CD14-positive monocyte (primary cell): ENCODE results near the gene RBMS1. TPM values are rescaled to one million over a fixed set of nuclear protein-coding genes. Genes with fewer than 3 reads are reported as not detected.

Source experiments
- DNase-seq, 3 donors: peaks; one replicate each; pipeline ENCODE4 v3.0.0-alpha.2; 2011 to 2022
- H2AFZ ChIP-seq: 2 replicates; pipeline ENCODE4 v1.6.0; 2012; ENCODE audit warnings: mild to moderate bottlenecking, low read depth, low read length, inconsistent platforms; ENCODE audit not compliant: insufficient read depth, poor library complexity, severe bottlenecking
- H3K27ac ChIP-seq, 2 donors: 1 replicate in 1 of 2; 2 replicates in 1 of 2; pipeline ENCODE4 v1.5.1; 2012 to 2013; ENCODE audit warnings: low read length in 2 of 2, control low read depth in 1 of 2, inconsistent platforms in 1 of 2, low read depth in 1 of 2, mild to moderate bottlenecking in 1 of 2
- H3K27me3 ChIP-seq, 2 donors: one replicate each; pipeline versions ENCODE4 v1.6.0 to v1.6.1; 2011 to 2013; ENCODE audit warnings: low read length in 2 of 2; ENCODE audit not compliant: control insufficient read depth in 2 of 2, insufficient read depth in 2 of 2
- H3K36me3 ChIP-seq, 2 donors: replicated peaks in 1 of 2; 1 replicate in 1 of 2; 2 replicates in 1 of 2; pipeline versions ENCODE4 v1.5.1 to v1.6.1; 2012 to 2013; ENCODE audit warnings: low read length in 2 of 2, control low read depth in 1 of 2, inconsistent platforms in 1 of 2, mild to moderate bottlenecking in 1 of 2; ENCODE audit not compliant: insufficient read depth in 2 of 2, control insufficient read depth in 1 of 2
- H3K4me1 ChIP-seq, 2 donors: 1 replicate in 1 of 2; 2 replicates in 1 of 2; pipeline versions ENCODE4 v1.5.1 to v1.6.1; 2012 to 2013; ENCODE audit warnings: low read length in 2 of 2, control low read depth in 1 of 2, inconsistent platforms in 1 of 2, mild to moderate bottlenecking in 1 of 2, moderate library complexity in 1 of 2; ENCODE audit not compliant: insufficient read depth in 2 of 2, control insufficient read depth in 1 of 2
- H3K4me2 ChIP-seq: replicated peaks from 2 replicates; pipeline ENCODE3; 2012; ENCODE audit warnings: low read length, moderate library complexity, mild to moderate bottlenecking; ENCODE audit not compliant: poor library complexity, severe bottlenecking; ENCODE audit errors: extremely low read depth
- H3K4me3 ChIP-seq, 3 experiments: fragments of 200-600 bp in 1 of 3; sonication (generic) in 1 of 3; replicated peaks in 1 of 3; 1 replicate in 2 of 3; 2 replicates in 1 of 3; pipeline ENCODE4 v1.5.1; 2011 to 2013; ENCODE audit warnings: low read length in 3 of 3, mild to moderate bottlenecking in 3 of 3, control low read depth in 2 of 3, low read depth in 2 of 3, inconsistent platforms in 1 of 3, moderate library complexity in 1 of 3
- H3K79me2 ChIP-seq: 2 replicates; pipeline ENCODE4 v1.6.0; 2012; ENCODE audit warnings: mild to moderate bottlenecking, control low read depth, inconsistent platforms, low read length, moderate library complexity; ENCODE audit not compliant: insufficient read depth
- H3K9ac ChIP-seq: 2 replicates; pipeline ENCODE4 v1.6.0; 2017; ENCODE audit warnings: low read length, mild to moderate bottlenecking; ENCODE audit not compliant: insufficient read depth, poor library complexity, severe bottlenecking
- H3K9me3 ChIP-seq, 2 donors: replicated peaks in 1 of 2; 1 replicate in 1 of 2; 2 replicates in 1 of 2; pipeline versions ENCODE4 v1.5.1 to v1.6.1; 2012 to 2013; ENCODE audit warnings: low read length in 2 of 2, control low read depth in 1 of 2; ENCODE audit not compliant: control insufficient read depth in 1 of 2, insufficient read depth in 1 of 2
- H4K20me1 ChIP-seq: 2 replicates; pipeline ENCODE4 v1.6.0; 2012; ENCODE audit warnings: mild to moderate bottlenecking, low read length, control low read depth, moderate library complexity; ENCODE audit not compliant: insufficient read depth
- H3K27ac Mint-ChIP-seq, 7 donors: one replicate each; pipeline ENCODE4 v1.8.0; 2020; ENCODE audit warnings: mild to moderate bottlenecking in 7 of 7, mixed read lengths in 7 of 7, moderate library complexity in 6 of 7, inconsistent platforms in 2 of 7
- H3K27me3 Mint-ChIP-seq, 3 donors: one replicate each; pipeline ENCODE4 v1.8.0; 2021 to 2022; ENCODE audit warnings: low read depth in 3 of 3, mild to moderate bottlenecking in 3 of 3, mixed read lengths in 3 of 3, moderate library complexity in 3 of 3, inconsistent platforms in 1 of 3
- H3K36me3 Mint-ChIP-seq, 2 donors: one replicate each; pipeline ENCODE4 v1.8.0; 2020; ENCODE audit warnings: mixed read lengths in 2 of 2, inconsistent platforms in 1 of 2, mild to moderate bottlenecking in 1 of 2
- H3K4me1 Mint-ChIP-seq: one replicate; pipeline ENCODE4 v1.8.0; 2020; ENCODE audit warnings: mild to moderate bottlenecking, mixed read lengths
- H3K4me3 Mint-ChIP-seq, 2 donors: one replicate each; pipeline ENCODE4 v1.8.0; 2020; ENCODE audit warnings: mild to moderate bottlenecking in 2 of 2, mixed read lengths in 2 of 2, moderate library complexity in 1 of 2
- H3K9me3 Mint-ChIP-seq, 7 donors: one replicate each; pipeline ENCODE4 v1.8.0; 2020 to 2022; ENCODE audit warnings: mixed read lengths in 7 of 7, mild to moderate bottlenecking in 6 of 7, moderate library complexity in 6 of 7, inconsistent platforms in 2 of 7
- WGBS: methylation state at CpG from one replicate; pipeline ENCODE4 v1.1.5; 2013; ENCODE audit warnings: missing lambda C conversion rate; ENCODE audit not compliant: insufficient coverage; 5-methylcytosine and 5-hydroxymethylcytosine counted together
- intact Hi-C, 2 donors: fragments of 100-400 bp; cut with micrococcal nuclease; formaldehyde crosslinking; loops; one replicate each; pipeline versions ENCODE4 v1.15.0 to v1.15.1; 2023
- polyA plus RNA-seq, 3 donors: library from polyadenylated mRNA; depleted of rRNA in 1 of 3; unstranded in 2 of 3; stranded (reverse) in 1 of 3; fragments of 300-500 nt in 2 of 3; fragments of >200 nt in 1 of 3; fragmentation: Illumina TruSeq in 2 of 3; gene quantifications; 1 replicate in 2 of 3; 2 replicates in 1 of 3; pipeline ENCODE4 v1.2.3, GENCODE V29; 2012 to 2021
- TF ChIP-seq, protein P1 (sequence below): fragments of 200-600 bp; IDR thresholded peaks from one replicate; pipeline ENCODE4 v1.8.0; 2022; ENCODE audit warnings: antibody characterized with exemption, mild to moderate bottlenecking

Gene RBMS1
- polyA plus RNA-seq, 3 donors: 88.2 to 91.2 (median 89.4) TPM

DNA sequence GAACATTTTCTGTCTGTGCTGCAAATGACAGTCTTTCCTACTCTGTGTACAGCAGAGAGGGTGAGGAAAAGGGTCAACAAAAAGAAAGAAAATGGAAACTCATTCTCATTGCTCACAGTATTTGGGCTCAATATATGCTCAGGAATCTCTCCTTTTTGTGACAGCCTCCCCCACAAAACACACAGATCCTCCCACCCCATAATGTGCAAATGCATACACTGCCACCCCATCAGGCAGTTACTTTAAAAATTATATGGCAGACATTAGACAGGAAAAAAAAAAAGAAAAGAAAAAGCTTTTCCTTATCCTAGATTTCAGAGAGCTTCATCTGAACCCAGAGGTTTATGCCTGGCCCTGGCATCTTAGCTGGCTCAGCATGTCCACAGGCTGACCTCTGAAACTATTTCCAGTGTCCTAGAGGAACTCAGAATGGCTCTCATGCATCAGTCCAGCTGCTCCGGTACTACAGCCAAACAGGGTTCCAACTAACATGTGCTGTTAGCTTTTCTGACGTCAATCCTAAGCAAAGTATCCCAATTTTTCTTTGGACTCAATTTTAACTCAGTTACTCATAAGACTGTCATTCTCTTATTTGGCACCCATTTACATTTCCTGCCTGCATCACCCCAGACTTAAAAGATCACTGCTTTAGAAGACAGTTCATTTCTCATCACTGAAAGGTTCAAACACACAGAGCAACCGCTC, 105.9 kb downstream of the RBMS1 start:
- peaks cover 67% of the 10 kb centered on the region in 2 donors for H3K4me1 ChIP-seq
- H3K4me1 Mint-ChIP-seq: peaks cover 80% of the 10 kb centered on the region

DNA sequence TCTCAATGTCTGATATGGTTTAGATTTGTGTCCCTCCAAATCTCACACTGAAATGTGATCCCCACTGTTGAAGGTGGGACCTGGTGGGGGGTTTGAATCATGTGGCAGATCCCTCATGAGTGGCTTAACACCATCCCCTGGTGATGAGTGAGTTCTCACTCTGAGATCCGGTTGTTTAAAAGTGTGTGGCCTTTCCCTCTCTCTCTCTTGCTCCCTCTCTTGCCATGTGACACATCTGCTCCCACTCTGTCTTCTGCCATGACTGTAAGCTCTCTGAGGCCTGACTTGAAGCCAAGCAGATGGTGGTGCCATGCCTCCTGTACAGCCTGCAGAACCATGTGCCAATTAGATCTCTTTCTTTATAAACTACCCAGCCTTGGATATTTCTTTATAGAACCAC, 108.8 kb downstream of the RBMS1 start:
- H3K27me3 ChIP-seq: no peaks in the 10 kb centered on the region
- Mint-ChIP-seq H3K27me3 (no peaks in the 10 kb centered on the region), H3K4me3 (no peak overlapping the region), H3K27ac (peak overlapping the region; percentile 16 to 87 (median 65)), H3K36me3 (peaks cover 6 to 10% of the 10 kb centered on the region in 2 donors), H3K4me1 (peaks cover 83% of the 10 kb centered on the region), H3K9me3 (no peaks in the 10 kb centered on the region)
- 80% methylated on average over 1 of the region's 1 CpG for WGBS
- no peak overlapping the region for H2AFZ ChIP-seq
- peaks cover 98% of the 10 kb centered on the region for H3K79me2 ChIP-seq
- no peak overlapping the region for H3K4me2 ChIP-seq
- H3K9ac ChIP-seq: no peak overlapping the region
- H4K20me1 ChIP-seq: peaks cover 50% of the 10 kb centered on the region
- intact Hi-C loops: no loop called here
- peaks cover 67 to 72% of the 10 kb centered on the region in 2 donors for H3K4me1 ChIP-seq
- no peaks in the 10 kb centered on the region for H3K9me3 ChIP-seq
- no peaks in the 10 kb centered on the region for H3K36me3 ChIP-seq
- no peak for DNase-seq
- H3K27ac ChIP-seq: peak overlapping the region in 1 of 2 donors; percentile 59
- TF ChIP-seq, protein P1, sequence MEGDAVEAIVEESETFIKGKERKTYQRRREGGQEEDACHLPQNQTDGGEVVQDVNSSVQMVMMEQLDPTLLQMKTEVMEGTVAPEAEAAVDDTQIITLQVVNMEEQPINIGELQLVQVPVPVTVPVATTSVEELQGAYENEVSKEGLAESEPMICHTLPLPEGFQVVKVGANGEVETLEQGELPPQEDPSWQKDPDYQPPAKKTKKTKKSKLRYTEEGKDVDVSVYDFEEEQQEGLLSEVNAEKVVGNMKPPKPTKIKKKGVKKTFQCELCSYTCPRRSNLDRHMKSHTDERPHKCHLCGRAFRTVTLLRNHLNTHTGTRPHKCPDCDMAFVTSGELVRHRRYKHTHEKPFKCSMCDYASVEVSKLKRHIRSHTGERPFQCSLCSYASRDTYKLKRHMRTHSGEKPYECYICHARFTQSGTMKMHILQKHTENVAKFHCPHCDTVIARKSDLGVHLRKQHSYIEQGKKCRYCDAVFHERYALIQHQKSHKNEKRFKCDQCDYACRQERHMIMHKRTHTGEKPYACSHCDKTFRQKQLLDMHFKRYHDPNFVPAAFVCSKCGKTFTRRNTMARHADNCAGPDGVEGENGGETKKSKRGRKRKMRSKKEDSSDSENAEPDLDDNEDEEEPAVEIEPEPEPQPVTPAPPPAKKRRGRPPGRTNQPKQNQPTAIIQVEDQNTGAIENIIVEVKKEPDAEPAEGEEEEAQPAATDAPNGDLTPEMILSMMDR: no peak
- no peak overlapping the region for H3K4me3 ChIP-seq

More for the DNA sequence above, 105.9 kb downstream of the RBMS1 start:
- intact Hi-C loops: no loop called here
- Histone ChIP-seq H3K4me2 (peak overlapping the region; percentile 57), H3K9ac (no peak overlapping the region), H3K36me3 (no peaks in the 10 kb centered on the region), H3K79me2 (peaks cover 100% of the 10 kb centered on the region), H4K20me1 (peaks cover 56% of the 10 kb centered on the region), H3K27me3 (no peaks in the 10 kb centered on the region), H3K27ac (peak overlapping the region; percentile 58 to 84), H3K4me3 (peak overlapping the region in 1 of 3 experiments; percentile 48), H2AFZ (no peak overlapping the region), H3K9me3 (no peaks in the 10 kb centered on the region)
- Mint-ChIP-seq H3K36me3 (peaks cover 10 to 15% of the 10 kb centered on the region in 2 donors), H3K4me3 (peak overlapping the region; percentile 63 to 72), H3K9me3 (peaks cover 0 to 2% (median 0%) of the 10 kb centered on the region in 7 donors), H3K27ac (peak overlapping the region; percentile 86 to 96 (median 94)), H3K27me3 (no peaks in the 10 kb centered on the region)
- 67% methylated on average over 2 of the region's 3 CpGs for WGBS
- no peak for DNase-seq
- TF ChIP-seq, protein P1: no peak
